Stimulated activated CD8-positive, alpha-beta memory T cell treated with anti-CD3 and anti-CD28 coated beads, Interleukin-15, amount 100 ng/mL, for 48 hours (primary cell): Measurements from ENCODE around the gene RAB11B.
"Not testable (repeated sequence)": the region's sequence is repeated elsewhere in the genome, so short reads cannot be mapped to it uniquely, and the experiment has no call there.

ENCODE experiments used
- DNase-seq, 2 donors: peaks; one replicate each; pipeline ENCODE4 v3.0.0-alpha.2; 2020; ENCODE audit warnings: low read depth in 2 of 2

Gene RAB11B

GRCh38 chr19:8370176-8371010, 19.8 kb upstream of the RAB11B start:
- no peak for DNase-seq

DNA sequence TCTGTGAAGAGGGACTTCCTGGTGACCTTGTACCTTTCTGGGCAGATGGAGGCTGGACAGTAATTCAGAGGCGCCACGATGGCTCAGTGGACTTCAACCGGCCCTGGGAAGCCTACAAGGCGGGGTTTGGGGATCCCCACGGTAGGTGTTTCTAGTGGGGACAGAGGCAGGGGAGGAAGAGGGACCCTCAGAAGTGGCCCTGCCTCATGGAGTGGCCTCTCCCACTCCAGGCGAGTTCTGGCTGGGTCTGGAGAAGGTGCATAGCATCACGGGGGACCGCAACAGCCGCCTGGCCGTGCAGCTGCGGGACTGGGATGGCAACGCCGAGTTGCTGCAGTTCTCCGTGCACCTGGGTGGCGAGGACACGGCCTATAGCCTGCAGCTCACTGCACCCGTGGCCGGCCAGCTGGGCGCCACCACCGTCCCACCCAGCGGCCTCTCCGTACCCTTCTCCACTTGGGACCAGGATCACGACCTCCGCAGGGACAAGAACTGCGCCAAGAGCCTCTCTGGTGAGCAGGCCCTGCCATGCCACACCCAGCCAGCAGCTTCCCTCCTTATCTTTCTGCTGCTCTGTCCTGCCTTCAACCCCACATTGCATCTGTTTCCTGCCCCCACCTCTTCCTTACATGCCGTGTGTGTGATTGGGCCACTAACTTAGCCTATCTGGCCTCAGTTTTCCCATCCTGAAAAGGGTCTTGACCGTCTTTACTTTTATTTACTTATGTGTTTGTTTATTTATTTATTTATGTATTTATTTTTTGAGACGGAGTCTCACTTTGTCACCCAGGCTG, 19.0 kb upstream of the RAB11B start:
- DNase-seq: no peak

- no peak for DNase-seq
Observed at GRCh38 chr19:8373867-8374813, 16.0 kb upstream of the RAB11B start.

DNA sequence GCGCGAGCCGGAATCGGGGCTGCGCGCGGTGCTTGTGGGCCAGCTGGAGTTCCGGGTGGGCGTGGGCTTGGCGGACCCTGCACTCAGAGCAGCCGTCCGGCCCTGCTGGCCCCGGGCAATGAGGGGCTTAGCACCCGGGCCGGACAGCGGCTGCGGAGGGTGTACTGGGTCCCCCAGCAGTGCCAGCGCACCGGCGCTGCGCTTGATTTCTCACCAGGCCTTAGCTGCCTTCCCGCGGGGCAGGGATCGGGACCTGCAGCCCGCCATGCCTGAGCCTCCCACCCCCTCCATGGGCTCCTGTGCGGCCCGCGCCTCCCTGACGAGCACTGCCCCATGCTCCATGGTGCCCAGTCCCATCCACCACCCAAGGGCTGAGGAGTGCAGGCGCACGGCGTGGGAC, 14.4 kb upstream of the RAB11B start:
- not testable (repeated sequence) for DNase-seq

DNA sequence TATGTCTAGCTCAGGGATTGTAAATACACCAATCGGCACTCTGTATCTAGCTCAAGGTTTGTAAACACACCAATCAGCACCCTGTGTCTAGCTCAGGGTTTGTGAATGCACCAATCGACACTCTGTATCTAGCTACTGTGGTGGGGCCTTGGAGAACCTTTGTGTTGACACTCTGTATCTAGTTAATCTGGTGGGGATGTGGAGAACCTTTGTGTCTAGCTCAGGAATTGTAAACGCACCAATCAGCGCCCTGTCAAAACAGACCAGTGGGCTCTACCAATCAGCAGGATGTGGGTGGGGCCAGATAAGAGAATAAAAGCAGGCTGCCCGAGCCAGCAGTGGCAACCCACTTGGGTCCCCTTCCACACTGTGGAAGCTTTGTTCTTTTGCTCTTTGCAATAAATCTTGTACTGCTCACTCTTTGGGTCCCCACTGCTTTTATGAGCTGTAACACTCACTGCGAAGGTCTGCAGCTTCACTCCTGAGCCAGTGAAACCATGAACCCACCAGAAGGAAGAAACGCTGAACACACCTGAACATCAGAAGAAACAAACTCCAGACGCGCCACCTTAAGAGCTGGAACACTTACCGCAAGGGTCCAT, 13.7 kb upstream of the RAB11B start:
- DNase-seq: not testable (repeated sequence)

DNA sequence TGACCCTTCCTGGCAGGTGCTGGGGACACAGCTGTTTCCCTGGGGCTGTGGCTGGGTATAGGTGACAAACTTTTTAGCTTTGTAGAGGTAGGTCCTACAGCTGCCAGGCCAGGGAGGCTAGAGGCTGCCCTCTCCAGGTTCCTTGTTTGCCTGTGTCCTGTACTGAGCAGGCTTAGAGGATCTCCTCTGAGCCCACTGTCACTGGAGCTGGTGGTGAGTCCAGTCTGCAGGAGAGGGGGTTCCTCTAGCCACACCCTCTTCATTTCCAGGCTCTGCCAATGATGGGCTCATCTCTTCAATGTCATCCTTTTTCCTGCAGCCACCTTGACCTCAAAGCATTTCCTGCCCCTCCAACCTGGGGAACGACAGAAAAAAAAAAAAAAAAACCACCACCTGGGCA, 12.6 kb upstream of the RAB11B start:
- no peak for DNase-seq

- not testable (repeated sequence) for DNase-seq
Observed at GRCh38 chr19:8379156-8379891, 10.8 kb upstream of the RAB11B start.

GRCh38 chr19:8384569-8384968, 5.6 kb upstream of the RAB11B start:
- not testable (repeated sequence) for DNase-seq

DNA sequence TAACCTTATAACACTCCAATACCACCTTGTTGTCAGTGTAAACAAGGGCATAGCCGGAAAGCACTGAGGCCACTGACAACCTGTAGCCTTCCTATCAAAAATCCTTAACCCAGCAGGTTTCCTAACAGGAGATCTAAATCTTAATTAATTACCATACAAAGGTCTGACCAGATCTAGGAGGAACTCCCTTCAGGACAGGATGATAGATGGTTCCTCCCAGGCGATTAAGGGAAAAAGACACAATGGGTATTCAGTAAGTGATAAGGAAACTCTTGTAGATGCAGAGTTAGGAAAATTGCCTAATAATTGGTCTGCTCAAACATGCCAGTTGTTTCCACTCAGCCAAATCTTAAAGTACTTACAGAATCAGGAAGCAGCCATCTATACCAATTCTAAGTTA, 5.1 kb upstream of the RAB11B start:
- not testable (repeated sequence) for DNase-seq

- not testable (repeated sequence) for DNase-seq
Observed at GRCh38 chr19:8385566-8385965, 4.6 kb upstream of the RAB11B start.

GRCh38 chr19:8386419-8386818, 3.7 kb upstream of the RAB11B start:
- DNase-seq: not testable (repeated sequence)

DNA sequence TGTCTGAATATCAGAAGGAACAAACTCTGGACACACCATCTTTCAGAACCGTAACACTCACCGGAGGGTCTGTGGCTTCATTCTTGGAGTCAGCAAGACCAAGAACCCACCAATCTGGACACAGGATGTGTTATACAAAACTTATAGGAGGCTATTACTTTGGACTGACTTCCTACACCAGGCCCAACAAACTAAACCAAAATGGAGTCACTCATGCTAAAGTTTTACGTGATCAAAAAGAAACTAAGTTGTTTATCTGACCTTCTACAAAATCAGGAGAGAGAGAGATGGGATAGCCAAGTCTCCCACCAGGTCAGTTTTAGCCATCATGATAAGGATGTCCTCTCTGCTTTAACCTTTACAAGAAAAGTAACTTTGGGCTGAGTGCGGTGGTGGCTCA, 3.2 kb upstream of the RAB11B start:
- DNase-seq: no peak

- DNase-seq: no peak
Observed at GRCh38 chr19:8387688-8388611, 2.2 kb upstream of the RAB11B start.

DNA sequence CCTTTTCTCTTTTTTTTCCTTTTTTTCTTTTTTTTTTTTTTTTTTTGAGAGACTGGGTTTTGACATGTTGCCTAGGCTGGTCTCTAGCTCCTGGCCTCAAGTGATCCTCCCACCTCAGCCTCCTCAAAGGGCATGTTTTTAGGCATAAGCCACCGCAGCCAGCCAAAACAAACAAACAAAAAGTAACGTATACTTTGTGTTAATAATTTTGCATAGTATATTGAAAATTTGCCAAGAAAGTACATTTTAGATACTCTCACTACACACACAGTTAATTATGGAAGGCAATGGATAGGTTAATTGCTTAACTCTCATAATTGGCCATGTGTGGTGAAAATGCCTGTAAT, 1.6 kb upstream of the RAB11B start:
- no peak for DNase-seq

- DNase-seq: peak; percentile 83 to 89
Observed at GRCh38 chr19:8390617-8390981, 439 bp downstream of the RAB11B start.

- DNase-seq: no peak
Observed at GRCh38 chr19:8391198-8392016, 1.2 kb downstream of the RAB11B start.

GRCh38 chr19:8392017-8392591, 1.9 kb downstream of the RAB11B start:
- no peak for DNase-seq

DNA sequence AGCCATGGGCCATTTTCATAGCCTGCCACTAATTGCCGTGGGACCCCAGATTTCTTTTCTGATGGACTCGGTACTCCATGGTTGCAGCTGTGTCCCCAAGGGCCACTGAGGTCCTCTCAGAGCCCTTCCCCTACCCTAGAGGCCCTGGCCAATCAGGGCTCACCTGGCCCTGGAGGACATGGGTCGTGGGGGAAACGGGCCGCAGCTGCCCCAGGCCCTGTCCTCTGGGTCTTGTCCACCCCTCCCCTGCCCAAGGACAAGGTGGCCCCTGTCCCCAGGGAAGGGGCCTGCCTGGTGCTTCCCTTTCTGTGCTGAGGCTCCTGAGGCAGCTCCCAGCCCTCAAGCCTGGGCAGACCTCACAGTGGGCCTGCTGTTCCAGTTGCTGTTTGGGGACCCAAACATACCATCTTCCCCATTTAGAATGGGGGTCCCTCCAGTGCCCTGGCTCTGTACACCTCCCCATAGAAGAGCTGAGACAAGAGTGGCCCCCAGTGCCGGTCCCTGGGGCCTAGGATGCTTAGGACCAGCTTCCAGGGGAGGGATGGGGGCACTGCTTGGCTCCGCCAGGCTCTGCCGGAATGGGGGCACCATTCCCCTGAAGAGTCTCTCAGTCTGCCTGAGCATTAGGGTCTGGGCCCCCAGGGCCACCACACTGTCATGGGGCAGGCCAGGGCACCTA, 3.2 kb downstream of the RAB11B start:
- DNase-seq: no peak
